A549 treated with AZD9567 at 1 μM for 4 hours (cell line): ENCODE data around the gene ADIPOQ. TPM values are rescaled to one million over a fixed set of nuclear protein-coding genes. Genes with fewer than 3 reads are reported as not detected.

Source experiments
- total RNA-seq: library from RNA; stranded (reverse); fragments of 200-300 nt; extraction: Qiagen RNA extraction; gene quantifications from 5 replicates; pipeline ENCODE4 v1.2.3, GENCODE V29; 2022; ENCODE audit not compliant: insufficient read depth

Gene ADIPOQ
- total RNA-seq, result not detected in 5 replicates

DNA sequence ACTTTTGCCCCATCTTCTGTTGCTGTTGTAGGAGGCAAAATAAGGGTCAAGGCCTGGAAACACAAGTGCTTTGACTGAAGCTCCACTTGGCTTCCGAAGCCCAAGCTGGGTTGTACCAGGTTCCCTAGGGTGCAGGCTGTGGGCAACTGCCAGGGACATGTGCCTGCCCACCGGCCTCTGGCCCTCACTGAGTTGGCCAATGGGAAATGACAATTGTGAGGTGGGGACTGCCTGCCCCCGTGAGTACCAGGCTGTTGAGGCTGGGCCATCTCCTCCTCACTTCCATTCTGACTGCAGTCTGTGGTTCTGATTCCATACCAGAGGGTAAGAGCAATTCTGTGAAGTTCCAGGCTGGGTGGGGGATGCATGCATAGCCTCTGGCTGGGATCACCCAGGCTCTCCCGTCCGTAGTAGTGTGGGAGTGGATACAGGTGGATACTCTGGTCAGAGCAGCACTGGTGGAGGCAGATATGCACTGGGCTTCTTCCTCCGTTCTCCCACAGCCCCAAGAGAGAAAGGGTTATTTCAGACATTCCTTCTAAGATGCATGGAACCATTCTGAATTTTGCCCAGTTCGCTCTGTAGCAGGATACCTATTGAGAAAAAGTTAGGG lies at the start of gene ADIPOQ:
TSS of gene ADIPOQ (plus strand) at position 285 of the 613 bp plus-strand sequence. CDS start 10,349 bp downstream, outside the sequence.

GRCh38 chr3:186806089-186807055 lies 36.1 kb upstream of the ADIPOQ start, which contains the start of gene RFC4:
TSS of gene RFC4 (minus strand) at chr3:186806482. CDS start at chr3:186804713, 1,769 bp downstream.

Other genes starting within 250 kb of the ADIPOQ start
- 0.05 to 1.3 TPM (median 0.10 TPM) in 4 of 5 replicates, not detected in the other for gene AHSG, start 229.7 kb upstream of the ADIPOQ start, total RNA-seq
- gene FETUB, start 202.3 kb upstream of the ADIPOQ start, total RNA-seq, result 0.09 to 0.13 TPM (median 0.10 TPM) in 3 of 5 replicates, not detected in the others
- gene HRG, start 176.7 kb upstream of the ADIPOQ start, total RNA-seq, result not detected in 5 replicates
- gene KNG1, start 125.4 kb upstream of the ADIPOQ start, total RNA-seq, result not detected in 5 replicates
- 145 to 165 TPM (median 156 TPM) in 5 replicates for gene EIF4A2, start 59.1 kb upstream of the ADIPOQ start, total RNA-seq
- gene RFC4, start 36.2 kb upstream of the ADIPOQ start, total RNA-seq, result 42.2 to 45.6 TPM (median 43.3 TPM) in 5 replicates
- 2.7 to 4.2 TPM (median 3.5 TPM) in 5 replicates for gene ST6GAL1, start 87.8 kb downstream of the ADIPOQ start, total RNA-seq